ENCODE data around the gene KCNMA1. TPM values are rescaled to one million over a fixed set of nuclear protein-coding genes. Genes with fewer than 3 reads are reported as not detected.

KCNMA1 gene
- total and polyA plus RNA-seq, 2 donors (not counting 1 experiment from before 2014, with no cell fraction given): 0.82 to 3.1 TPM

DNA sequence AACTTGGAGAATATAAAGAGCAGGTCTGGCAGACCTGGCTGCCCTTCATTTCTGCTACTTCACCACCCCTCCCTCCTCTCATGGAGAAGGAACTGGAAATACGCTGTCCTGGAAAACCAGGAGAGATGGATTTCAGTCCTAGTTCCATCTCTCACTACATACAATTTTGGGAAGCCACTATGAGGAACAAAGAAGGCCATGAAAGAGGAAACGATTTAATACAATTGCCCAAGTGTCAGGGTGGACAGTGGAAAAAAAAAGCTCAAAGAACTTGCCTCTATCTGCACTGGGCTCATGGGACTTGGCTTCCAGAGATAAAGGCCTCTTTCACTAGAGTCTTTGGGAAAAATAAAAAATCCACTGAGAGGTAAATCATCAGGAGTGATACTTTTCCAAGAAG is 561.7 kb downstream of the KCNMA1 start:
- no peak overlapping the region for H3K27ac Mint-ChIP-seq
- no peaks in the 10 kb centered on the region for H3K4me1 ChIP-seq (ENCODE audit: control insufficient read depth in 2 of 2, insufficient read depth in 2 of 2, low read length in 2 of 2)
- no peak for TF ChIP-seq EZH2 (IDR thresholded peaks at IDR 0.05; ENCODE audit: borderline replicate concordance, insufficient read depth, low read depth, low read length, poor library complexity, severe bottlenecking)
- TF ChIP-seq, protein P1, sequence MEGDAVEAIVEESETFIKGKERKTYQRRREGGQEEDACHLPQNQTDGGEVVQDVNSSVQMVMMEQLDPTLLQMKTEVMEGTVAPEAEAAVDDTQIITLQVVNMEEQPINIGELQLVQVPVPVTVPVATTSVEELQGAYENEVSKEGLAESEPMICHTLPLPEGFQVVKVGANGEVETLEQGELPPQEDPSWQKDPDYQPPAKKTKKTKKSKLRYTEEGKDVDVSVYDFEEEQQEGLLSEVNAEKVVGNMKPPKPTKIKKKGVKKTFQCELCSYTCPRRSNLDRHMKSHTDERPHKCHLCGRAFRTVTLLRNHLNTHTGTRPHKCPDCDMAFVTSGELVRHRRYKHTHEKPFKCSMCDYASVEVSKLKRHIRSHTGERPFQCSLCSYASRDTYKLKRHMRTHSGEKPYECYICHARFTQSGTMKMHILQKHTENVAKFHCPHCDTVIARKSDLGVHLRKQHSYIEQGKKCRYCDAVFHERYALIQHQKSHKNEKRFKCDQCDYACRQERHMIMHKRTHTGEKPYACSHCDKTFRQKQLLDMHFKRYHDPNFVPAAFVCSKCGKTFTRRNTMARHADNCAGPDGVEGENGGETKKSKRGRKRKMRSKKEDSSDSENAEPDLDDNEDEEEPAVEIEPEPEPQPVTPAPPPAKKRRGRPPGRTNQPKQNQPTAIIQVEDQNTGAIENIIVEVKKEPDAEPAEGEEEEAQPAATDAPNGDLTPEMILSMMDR (IDR thresholded peaks at IDR 0.05): no peak
- H4K20me1 ChIP-seq (ENCODE audit: control insufficient read depth, insufficient read depth, low read length, poor library complexity, severe bottlenecking): no peaks in the 10 kb centered on the region
- H3K27ac ChIP-seq (ENCODE audit: low read length in 2 of 2): no peak overlapping the region
- H3K9me3 Mint-ChIP-seq (ENCODE audit: insufficient read depth): no peaks in the 10 kb centered on the region
- DNase-seq: no peak
- no peak for ATAC-seq (ENCODE audit: low read depth)
- H3K27me3 Mint-ChIP-seq: no peaks in the 10 kb centered on the region
- H3K79me2 ChIP-seq (ENCODE audit: control insufficient read depth, insufficient read depth, low read length): no peaks in the 10 kb centered on the region
- H3K9me3 ChIP-seq (ENCODE audit: control extremely low read depth in 1 of 3, control insufficient read depth in 2 of 3, insufficient read depth in 1 of 3, low read length in 2 of 3): peaks cover 0 to 2% (median 0%) of the 10 kb centered on the region in 3 donors
- no peaks in the 10 kb centered on the region for H3K27me3 ChIP-seq (replicated peaks in 1 of 4; ENCODE audit: control extremely low read depth in 1 of 4, control insufficient read depth in 3 of 4, insufficient read depth in 4 of 4, low read length in 3 of 4)
- no peaks in the 10 kb centered on the region for H3K36me3 ChIP-seq (replicated peaks in 1 of 2; ENCODE audit: control extremely low read depth in 1 of 2, control insufficient read depth in 1 of 2, extremely low read depth in 1 of 2, insufficient read depth in 2 of 2, low read length in 1 of 2)
- 83% methylated on average over 1 of the region's 2 CpGs for WGBS (ENCODE audit: insufficient coverage)
- H2AFZ ChIP-seq (ENCODE audit: insufficient read depth, low read depth, low read length, poor library complexity, severe bottlenecking): no peak overlapping the region
- H3K9ac ChIP-seq (ENCODE audit: low read length): no peak overlapping the region
- no peak overlapping the region for H3K4me2 ChIP-seq (replicated peaks; ENCODE audit: low read depth, low read length, poor library complexity, severe bottlenecking)
- no peak overlapping the region for H3K4me3 Mint-ChIP-seq
- no peaks in the 10 kb centered on the region for H3K4me1 Mint-ChIP-seq
- POLR2A ChIA-PET: no interaction called here
- CTCF ChIA-PET: no interaction called here
- intact Hi-C loops (cut with micrococcal nuclease): no loop called here
- no peak overlapping the region for H3K4me3 ChIP-seq (ENCODE audit: control extremely low read depth in 1 of 5, extremely low read depth in 1 of 5, insufficient read depth in 1 of 5, low read depth in 2 of 5, low read length in 4 of 5)

DNA sequence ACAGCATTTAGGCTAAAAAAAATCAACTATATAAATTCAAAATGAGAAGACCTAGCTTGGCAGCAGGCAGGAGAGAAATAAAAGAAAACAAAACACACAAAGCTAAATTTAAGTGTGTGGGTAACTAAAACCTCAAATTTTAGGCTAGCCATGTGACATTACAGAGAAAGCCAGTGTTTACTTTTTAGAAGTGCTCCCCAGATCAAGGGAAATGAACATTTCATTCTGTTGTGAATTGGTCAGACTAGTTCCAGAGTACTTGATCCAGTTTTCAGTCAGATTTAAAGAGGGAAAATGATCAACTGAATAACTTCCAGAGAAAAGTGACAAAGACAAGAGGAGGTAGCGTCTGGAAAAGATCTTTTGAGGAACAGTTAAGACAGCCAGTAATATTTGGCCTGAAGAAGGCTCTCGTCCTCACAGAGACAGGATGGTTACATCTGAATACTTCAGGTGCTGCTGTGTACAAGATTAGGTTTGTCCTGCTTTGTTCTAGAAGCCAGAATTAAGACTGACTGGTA is 563.4 kb downstream of the KCNMA1 start:
- 100% methylated on average over 2 of the region's 2 CpGs for WGBS (ENCODE audit: insufficient coverage)
- no peak overlapping the region for H2AFZ ChIP-seq (ENCODE audit: insufficient read depth, low read depth, low read length, poor library complexity, severe bottlenecking)
- DNase-seq: no peak
- H3K27me3 Mint-ChIP-seq: no peaks in the 10 kb centered on the region
- no peaks in the 10 kb centered on the region for H4K20me1 ChIP-seq (ENCODE audit: control insufficient read depth, insufficient read depth, low read length, poor library complexity, severe bottlenecking)
- no peak for ATAC-seq (ENCODE audit: low read depth)
- TF ChIP-seq, protein P1 (IDR thresholded peaks at IDR 0.05): no peak
- TF ChIP-seq EZH2 (IDR thresholded peaks at IDR 0.05; ENCODE audit: borderline replicate concordance, insufficient read depth, low read depth, low read length, poor library complexity, severe bottlenecking): no peak
- no peak overlapping the region for H3K4me3 ChIP-seq (ENCODE audit: control extremely low read depth in 1 of 5, extremely low read depth in 1 of 5, insufficient read depth in 1 of 5, low read depth in 2 of 5, low read length in 4 of 5)
- H3K4me1 Mint-ChIP-seq: no peaks in the 10 kb centered on the region
- no peaks in the 10 kb centered on the region for H3K79me2 ChIP-seq (ENCODE audit: control insufficient read depth, insufficient read depth, low read length)
- intact Hi-C loops (cut with micrococcal nuclease): no loop called here
- H3K27me3 ChIP-seq (replicated peaks in 1 of 4; ENCODE audit: control extremely low read depth in 1 of 4, control insufficient read depth in 3 of 4, insufficient read depth in 4 of 4, low read length in 3 of 4): no peaks in the 10 kb centered on the region
- no peak overlapping the region for H3K4me2 ChIP-seq (replicated peaks; ENCODE audit: low read depth, low read length, poor library complexity, severe bottlenecking)
- H3K27ac Mint-ChIP-seq: no peak overlapping the region
- H3K27ac ChIP-seq (ENCODE audit: low read length in 2 of 2): no peak overlapping the region
- no peak overlapping the region for H3K4me3 Mint-ChIP-seq
- no peaks in the 10 kb centered on the region for H3K36me3 ChIP-seq (replicated peaks in 1 of 2; ENCODE audit: control extremely low read depth in 1 of 2, control insufficient read depth in 1 of 2, extremely low read depth in 1 of 2, insufficient read depth in 2 of 2, low read length in 1 of 2)
- H3K4me1 ChIP-seq (ENCODE audit: control insufficient read depth in 2 of 2, insufficient read depth in 2 of 2, low read length in 2 of 2): no peaks in the 10 kb centered on the region
- H3K9me3 ChIP-seq (ENCODE audit: control extremely low read depth in 1 of 3, control insufficient read depth in 2 of 3, insufficient read depth in 1 of 3, low read length in 2 of 3): peaks cover 0 to 2% (median 0%) of the 10 kb centered on the region in 3 donors
- CTCF ChIA-PET: no interaction called here
- POLR2A ChIA-PET: no interaction called here
- H3K9ac ChIP-seq (ENCODE audit: low read length): no peak overlapping the region
- no peaks in the 10 kb centered on the region for H3K9me3 Mint-ChIP-seq (ENCODE audit: insufficient read depth)

All from B cell (primary cell).